GM19193 (cell line): ENCODE data around the gene PITX2.

Source experiments
- POLR2A ChIP-seq: IDR thresholded peaks from 4 replicates; pipeline ENCODE4 v1.6.1; 2011; ENCODE audit not compliant: insufficient read depth, insufficient read length; ENCODE audit errors: extremely low read depth

The PITX2 gene

DNA sequence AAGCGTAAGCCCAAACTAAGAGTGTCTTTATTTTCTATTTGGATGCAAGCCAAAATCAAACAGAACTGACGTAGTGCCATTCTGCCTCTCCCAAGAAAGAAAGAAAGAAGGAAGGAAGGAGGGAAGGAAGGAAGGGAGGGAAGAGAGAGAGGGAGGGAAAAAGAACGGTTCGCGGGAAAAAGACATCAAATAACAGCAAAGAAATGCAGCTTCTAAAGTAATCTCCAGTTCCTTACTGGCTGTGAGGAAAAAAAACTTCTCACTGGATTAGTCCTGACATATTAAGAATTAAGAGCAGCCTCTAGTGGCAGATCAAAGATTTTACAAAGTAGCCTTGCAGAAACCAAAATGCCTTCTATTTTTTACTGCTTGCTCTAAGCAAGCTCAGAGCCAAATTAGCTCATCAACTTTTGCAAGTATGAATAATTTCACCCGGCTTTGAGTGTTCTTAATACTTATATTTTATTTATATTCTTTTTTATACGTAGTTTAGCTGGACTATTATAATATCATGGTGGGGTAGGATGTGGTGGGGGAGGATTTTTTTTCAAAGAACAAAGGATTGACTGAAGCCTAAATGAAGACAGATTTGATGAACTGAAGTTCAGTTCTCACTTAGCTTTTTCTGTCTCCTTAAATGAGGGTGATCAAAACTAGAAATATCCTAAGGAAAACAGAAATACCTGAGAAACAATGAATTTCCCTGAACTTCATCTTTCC is 36.6 kb downstream of the PITX2 start:
- TF ChIP-seq POLR2A, result no peak
